HG02642 (cell line): Measurements from ENCODE around the gene ZNF138.
"Not testable (repeated sequence)": the region's sequence is repeated elsewhere in the genome, so short reads cannot be mapped to it uniquely, and the experiment has no call there.

Experiments
- ATAC-seq: cut with Tn5 transposase; IDR thresholded peaks from one replicate; pipeline ENCODE4 v1.9.1; 2021; ENCODE audit warnings: mild to moderate bottlenecking; ENCODE audit not compliant: unreplicated experiment, poor library complexity

ZNF138 gene

DNA sequence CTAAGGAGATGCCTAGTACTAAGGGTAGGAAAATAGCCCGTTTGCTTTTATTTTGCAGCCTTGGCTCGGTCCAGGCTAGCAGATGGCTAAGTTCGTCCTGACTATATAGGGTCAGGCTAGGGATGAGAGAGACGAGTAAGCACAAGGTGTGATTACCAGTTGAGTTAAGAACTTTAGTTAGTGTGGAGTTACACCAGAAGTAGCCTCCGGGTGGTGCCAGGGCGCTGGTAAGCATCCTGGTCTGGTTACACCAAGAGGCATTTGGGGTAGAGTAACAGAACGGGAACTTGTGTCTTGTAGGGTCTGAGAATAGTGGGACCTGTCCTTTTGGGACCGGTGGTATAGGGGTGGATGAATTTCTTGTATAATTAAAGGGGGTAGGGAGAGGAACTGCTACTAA is 41.6 kb downstream of the ZNF138 start:
- ATAC-seq: not testable (repeated sequence)

DNA sequence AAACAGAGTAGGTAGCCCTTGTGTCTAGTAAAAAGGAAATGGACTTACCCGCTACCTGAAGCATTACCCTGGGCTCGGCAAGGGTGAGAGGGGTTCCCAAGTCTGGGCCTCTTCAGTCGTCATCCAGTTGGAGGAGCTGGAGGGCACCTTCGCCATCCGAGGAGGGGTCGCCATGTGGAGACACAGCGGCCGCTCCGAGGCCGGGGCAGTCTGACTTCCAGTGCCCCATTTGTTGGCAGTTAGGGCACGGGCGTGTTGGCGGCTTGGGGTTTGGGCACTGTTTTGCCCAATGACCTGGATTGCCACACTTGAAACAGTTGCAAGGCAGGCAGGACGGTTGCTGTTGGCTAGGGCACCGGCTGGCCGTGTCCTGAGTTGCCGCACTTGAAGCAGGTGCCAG is 43.8 kb downstream of the ZNF138 start:
- ATAC-seq: not testable (repeated sequence)

DNA sequence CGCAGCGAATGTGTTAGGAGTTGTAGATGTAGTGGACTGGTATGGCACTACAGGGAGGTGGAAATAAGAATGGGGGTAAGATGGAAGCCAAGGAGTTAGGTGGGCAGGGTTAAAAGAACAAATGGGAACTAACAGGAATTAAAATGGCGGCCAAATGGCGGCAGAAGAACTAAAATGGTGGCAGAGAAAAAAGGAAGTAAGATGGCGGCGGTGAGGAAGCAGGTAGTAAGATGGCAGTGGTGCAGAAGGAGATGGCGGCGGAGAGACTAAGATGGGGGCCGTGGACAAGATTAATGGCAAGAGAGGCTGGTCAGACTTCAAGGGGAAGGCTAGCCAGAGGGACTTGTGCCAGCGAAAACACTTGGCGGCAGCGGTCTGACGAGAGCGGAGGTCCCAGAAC is 44.5 kb downstream of the ZNF138 start:
- no peak for ATAC-seq

DNA sequence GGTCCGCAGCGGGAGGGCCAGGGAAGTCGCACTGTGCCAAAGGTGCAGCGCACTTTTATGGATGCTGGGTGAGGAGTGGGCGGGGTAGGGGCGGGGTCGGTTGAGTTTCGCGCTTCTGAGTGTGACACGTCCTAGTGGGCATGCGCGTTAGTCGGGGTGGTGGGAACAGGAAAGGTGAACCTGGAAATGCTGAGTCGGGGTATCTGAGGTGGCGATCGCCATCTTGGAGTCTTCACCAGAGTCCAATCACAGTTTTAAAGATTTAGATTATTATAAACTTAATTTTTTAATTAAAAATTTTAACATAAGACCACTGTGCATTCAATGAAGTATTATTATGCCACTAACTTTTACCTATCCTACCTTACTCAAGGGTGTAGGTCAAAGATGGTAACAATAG is 45.7 kb downstream of the ZNF138 start:
- no peak for ATAC-seq

DNA sequence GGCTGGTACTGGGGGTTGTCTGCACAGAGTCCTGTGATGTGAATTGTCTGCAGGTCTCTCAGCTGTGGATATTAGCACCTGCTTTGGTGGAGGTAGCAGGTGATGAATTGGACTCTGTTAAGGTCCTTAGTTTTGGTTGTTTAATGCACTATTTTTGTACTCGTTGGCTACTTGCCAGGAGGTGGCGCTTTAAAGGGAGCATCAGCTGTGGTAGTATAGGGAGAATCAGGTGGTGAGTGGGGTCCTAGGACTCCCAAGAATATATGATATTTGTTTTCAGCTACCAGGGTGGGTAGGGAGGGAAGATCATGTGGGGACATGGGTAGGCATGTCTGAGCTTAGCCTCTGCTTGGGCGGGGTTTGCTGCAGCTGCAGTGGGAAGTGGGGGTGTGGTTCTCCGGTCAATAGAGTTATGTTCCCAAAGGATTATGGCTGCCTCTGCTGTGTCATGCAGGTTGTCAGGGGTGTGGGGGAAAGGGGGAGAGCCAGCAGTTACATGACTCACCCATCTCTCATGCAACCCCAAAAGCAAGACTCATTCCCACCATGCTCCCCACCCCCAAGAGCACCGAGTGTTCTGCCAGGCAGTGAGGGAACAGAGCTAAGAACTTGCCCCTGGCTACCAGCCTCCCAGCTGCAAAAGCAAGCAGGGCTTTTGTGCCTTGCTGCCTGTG is 55.2 kb downstream of the ZNF138 start:
- ATAC-seq: no peak

DNA sequence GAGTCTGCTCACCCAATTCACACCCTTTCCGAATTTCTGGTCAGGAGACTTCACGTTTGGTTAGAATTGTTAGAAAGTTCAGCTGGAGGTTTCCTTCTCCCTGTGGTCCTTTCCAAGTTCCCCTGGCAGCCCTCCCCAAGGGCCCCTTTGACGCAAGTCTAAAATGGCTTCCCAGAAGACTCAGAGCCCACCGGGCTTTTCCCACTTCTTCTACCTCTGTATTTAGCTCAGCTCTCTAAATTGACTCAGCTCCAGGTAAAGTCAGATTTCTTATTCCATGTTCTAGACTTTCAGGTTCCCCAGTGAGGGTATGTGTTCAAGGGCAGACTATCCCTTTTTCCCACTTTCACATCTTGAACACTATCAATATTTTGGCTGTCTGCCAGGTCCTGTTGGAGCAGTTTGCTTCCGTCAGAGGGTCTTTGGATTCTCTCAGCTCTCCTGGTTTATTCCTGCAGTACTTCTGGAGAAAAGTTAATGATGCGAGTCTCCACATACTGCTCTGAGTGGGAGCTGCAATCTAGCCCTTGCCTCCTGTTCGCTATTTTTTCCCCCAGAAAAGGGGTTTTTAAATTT is 55.8 kb downstream of the ZNF138 start:
- ATAC-seq: no peak

DNA sequence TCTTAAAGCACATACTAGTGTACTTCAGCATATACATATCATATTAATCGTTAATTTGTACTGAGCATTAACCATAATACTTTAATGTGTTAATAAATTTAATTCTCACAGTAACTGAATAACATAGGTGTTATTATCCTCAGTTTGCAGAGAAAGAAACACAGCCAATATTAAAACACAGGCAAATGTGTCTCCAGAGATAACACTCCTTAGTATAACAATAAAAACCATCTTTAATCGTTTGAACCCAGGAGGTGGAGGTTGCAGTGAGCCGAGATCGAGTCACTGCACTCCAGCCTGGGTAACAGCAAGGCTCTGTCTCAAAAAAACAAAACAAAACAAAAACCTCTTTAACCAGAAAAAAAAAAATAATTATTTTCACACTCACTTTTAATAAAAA is 59.5 kb downstream of the ZNF138 start:
- ATAC-seq: no peak

DNA sequence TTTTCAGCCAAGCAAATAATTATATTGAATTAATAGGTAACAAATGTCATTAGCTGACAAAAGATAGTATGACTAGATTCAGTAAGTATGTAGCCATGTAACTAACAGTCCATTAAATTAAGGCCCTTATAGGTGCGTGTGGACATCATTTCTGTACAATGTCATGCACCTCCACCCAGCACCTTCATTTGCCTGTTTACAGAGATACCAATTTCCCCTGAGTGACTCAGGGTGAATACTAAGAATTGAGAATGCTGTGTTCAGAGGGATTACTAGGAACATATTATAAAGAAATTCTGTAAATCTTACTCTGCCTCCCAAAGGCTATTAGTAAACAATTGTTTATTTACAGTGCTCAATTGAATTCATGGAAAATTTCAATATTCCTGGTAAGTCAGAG is 60.7 kb downstream of the ZNF138 start:
- no peak for ATAC-seq

DNA sequence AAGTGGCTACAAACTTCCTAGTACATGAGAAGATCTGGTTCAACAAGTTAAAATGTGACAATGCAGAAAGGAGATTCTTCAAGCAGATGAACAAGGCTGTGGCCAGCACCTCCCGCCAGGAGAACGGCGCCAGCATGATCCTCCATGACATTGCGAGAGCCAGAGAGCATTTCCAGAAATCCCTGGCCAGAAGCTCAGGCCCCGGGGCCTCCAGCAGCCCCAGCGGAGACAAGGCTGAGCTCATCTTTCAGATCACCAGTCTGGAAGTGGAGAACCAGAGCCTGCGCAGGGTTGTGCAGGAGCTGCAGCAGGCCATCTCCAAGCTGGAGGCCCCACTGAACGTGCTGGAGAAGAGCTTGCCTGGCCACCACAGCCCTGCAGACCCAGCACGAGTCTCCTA is 68.8 kb downstream of the ZNF138 start:
- no peak for ATAC-seq

DNA sequence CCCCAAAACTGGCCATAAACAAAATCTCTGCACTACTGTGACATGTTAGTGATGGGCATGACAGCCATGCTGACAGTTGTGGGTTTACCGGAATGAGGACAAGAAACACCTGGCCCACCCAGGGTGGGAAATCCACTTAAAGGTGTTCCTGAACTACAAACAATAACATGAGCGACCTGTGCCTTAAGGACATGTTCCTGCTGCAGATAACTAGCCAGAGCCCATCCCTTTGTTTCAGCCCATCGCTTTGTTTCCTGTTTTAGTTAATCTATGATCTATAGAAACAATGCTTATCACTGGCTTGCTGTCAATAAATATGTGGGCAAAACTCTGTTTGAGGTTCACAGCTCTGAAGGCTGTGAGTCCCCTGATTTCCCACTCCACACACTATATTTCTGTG is 69.3 kb downstream of the ZNF138 start:
- ATAC-seq: not testable (repeated sequence)

DNA sequence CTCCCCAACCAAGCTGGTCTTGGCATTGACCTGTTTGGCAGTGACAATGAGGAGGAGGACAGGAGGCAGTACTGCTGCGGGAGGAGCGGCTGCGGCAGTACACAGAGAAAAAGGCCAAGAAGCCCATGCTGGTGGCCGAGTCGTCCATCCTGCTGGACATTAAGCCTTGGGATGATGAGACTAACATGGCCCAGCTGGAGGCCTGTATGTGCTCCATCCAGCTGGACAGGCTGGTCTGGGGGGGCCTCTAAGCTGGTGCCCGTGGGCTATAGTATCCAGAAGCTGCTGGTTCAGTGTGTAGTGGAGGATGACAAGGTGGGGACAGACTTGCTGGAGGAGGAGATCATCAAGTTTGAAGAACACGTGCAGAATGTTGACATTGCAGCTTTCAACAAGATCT is 69.7 kb downstream of the ZNF138 start:
- ATAC-seq: no peak

DNA sequence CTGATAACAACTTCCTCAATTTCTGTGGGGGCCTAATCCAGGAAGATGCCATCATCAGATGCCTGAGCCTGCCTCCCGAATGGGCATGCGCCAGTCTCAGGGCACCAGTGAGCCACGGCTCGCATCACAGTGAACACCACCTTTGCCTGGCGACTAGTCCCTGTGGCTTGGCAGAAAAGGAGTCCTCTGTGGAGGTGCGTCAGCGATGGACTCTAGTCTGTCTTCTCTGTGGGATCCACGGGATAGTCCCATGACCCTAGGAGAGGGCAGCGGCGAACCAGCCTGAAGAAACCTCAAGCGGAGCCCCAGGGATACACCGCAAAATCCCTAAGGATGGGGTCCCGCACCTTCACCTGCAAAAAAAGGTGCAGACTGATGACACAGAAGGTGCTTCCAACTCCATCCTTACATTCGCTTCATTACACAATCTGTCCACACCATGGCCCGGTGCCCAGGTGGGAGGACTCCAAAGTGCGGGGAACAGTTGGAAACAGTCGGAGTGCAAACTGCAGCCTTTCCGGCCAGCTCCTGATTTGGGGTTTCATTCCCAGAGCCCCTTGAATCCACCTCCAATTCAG is 73.7 kb downstream of the ZNF138 start:
- ATAC-seq: no peak

DNA sequence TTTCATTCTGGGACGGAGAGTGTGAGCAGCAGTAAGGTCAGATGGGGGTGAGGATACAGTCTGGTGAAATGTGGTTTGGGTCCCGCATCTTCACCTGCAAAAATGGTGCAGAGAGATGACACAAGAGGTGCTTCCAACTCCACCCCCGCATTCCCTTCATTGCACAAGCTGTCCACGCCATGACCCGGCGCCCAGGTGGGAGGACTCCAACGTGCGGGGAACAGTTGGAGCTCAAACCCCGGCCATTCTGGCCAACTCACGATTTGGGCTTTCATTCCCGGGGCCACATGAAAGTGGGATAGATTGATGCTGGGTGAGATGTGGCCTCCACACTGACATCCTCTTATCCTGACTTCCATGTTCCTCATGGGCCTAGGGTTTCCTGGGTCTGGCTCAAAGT is 74.3 kb downstream of the ZNF138 start:
- no peak for ATAC-seq

DNA sequence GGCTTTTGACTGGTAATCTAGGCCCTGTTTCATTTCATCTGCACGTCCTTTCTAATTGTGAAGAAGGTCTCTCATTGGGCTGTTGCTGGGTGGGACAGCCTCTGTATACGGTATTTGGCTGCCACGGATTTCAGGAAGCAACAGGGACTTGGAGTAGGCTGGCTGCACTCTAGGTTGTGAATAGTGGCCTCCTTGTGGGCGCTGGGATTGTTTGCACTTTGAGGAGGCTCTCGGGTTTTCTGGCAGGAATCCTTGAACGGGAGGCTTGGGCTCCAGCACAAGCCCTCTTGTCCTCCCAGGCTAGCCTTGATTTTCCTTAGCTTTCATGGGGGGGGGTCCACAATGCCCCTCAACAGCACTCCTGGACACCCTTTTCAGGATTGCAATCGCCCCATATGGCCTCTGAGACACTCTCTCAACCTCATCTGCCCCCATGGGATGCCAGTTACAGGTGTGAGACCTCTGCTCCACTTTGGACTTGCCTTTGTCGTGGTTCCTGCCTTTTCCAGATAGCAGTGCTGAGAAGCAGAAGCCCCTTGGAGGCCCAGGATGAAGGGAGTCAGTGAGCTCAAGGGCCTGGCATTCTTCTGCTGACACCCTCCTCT is 75.0 kb downstream of the ZNF138 start:
- no peak for ATAC-seq

DNA sequence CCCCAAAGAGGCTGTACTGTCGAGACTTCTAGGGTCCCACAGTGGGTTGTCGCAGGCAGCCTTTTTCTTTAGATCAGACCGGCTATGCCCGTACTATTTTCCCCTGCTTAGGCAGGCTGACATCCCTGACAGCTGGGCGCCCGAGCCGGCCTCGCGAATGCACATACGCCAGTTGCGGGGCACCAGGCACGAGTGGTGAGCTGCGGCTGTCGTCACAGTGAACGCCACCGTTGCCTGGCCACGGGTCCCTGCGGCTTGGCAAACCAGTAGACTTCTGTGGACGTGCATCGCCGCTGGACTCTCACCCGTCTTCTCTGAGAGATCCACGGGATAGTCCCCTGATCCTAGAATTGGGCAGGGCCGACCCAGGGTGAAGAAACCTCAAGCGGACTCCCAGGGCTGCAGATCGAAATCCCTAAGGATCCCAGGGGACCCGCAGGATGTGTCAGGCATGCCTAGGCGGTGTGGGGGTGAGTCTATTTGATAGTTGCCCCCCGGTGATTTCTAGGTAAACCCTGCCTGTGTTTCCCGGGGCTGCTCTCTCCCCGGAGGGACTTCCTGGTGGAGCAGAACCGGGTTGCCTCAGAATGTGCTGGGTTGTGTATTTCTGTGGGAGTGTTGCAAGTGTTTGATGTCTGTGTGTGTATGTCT is 75.8 kb downstream of the ZNF138 start:
- ATAC-seq: no peak

DNA sequence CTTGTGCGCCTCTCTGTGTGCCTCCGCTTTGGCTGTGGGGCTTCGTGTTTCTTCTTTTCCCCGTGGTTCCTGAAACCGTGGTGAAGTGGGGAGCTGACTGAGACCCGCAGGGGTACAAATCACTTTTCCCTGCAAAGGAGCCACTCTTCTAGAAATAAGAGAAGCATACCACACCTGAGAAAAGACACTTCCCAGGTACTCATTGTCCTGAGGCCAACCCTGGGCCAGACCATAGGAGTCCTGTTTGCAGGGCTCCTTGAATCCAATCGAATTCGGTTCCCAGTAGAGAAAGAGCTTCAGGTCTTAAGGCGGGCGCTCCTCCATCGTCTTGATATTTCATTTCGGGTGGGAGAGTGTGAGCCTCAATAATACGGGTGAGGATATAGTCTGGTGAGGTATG is 76.4 kb downstream of the ZNF138 start:
- ATAC-seq: no peak

DNA sequence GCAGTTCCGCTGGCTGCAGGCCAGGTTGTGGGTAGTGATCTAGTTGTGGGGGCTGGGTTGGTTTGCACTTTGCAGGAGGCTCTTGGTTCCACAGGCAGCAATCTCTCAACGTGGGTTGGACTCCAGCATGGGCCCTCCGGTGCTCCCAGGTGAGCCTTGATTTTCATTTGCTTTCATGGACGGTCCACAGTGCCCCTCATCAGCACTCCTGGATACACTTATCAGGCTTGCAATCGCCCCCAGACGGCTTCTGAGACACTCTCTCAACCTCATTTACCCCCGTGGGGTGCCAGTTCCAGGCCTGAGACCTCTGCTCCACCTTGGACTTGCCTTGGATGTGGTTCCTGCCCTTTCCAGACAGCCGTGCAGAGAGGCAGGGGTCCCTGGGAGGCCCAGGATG is 77.5 kb downstream of the ZNF138 start:
- no peak for ATAC-seq

DNA sequence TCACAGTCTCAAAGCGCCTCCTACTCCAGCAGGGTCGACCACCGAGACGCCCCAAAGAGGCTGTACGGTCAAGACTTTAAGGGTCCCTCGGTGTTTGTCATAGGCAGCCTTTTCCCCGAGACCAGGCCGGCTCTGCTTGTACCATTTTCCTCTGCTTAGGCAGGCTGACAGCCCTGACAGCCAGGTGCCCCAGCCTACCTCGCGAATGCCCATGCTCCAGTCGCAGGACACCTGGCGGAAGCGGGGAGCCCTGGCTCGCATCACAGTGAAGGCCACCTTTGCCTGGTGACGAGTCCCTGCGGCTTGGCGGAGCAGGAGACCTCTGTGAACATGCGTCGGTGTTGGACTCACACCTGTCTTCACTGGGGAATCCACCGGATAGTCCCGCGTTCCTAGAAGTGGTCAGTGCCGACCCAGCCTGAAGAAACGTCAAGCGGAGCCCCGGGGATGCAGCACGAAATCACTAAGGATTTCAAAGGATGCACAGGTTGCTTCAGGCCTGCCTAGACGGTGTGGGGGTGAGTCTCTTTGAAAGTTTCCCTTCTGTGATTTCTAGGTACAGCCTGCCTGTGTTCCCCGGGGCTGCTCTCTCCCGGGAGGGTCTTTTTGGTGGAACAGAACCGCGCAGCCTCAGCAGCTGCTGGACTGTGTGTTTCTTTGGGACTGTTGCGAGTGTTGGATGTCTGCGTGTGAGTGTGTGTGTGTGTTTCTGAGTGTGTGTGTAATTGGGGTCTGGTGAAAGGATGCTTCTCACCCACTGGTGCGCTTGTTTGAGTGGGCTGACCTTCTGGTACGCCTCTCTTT is 78.3 kb downstream of the ZNF138 start:
- no peak for ATAC-seq

DNA sequence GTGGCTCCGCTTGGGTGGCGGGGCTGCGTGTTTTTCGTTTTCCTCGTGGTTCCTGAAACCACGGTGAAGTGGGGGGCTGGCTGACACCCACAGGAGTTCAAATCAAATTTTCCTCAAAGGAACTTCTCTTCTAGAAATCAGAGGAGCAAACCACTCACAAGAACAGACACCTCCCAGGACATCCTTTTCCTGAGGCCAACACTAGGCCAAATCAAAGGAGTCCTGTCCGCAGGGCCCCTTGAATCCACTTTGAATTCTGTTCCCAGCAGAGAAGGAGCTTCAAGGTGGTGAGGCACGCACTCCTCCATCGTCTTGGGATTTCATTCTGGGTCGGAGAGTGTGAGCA is 78.9 kb downstream of the ZNF138 start:
- ATAC-seq: no peak

DNA sequence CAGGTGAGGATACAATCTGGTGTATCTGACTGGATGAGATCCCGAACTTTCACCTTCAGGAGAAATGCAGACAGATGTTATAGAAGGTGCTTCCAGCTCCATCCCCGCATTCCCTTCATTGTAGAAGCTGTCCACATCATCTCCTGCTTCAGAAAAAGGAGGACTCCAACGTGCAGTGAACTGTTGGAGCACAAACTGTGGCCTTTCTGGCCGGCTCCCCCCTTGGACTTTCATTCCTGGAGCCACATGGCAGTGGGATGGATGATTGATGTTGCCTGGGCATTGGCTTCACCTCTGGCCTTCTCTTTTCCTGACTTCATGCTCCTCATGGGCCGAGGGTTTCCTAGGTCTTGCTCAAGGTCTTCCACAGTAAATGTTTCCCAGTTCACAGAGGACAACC is 79.3 kb downstream of the ZNF138 start:
- no peak for ATAC-seq

DNA sequence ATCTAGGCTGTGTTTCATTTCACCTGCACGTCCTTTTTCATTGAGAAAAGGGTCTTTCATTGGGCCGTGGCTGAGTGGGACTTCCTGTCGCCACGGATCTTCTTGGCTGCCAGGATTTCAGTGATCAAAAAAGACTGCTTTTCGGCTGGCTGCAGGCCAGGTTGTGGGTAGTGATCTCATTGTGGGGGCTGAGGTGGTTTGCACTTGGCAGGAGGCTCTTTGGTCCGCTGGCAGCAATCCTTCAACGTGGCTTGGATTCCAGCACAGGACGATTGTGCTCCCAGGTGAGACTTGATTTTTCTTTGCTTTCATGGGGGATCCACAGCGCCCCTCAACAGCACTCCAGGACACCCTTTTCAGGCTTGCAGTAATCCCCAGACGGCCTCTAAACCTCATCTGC is 79.9 kb downstream of the ZNF138 start:
- no peak for ATAC-seq
